ENCODE measurements around the gene IGFL3.
A peak's percentile ranks its signal among the peaks of the same experiment; 100 is the strongest.

The IGFL3 gene

GRCh38 chr19:46076031-46076880, 48.2 kb downstream of the IGFL3 start:
- peak overlapping the region; percentile 65 for H3K4me3 ChIP-seq (ENCODE audit: low read length)
- peaks cover 45% of the 10 kb centered on the region for H3K27me3 ChIP-seq (ENCODE audit: insufficient read depth, low read length)
- no peaks in the 10 kb centered on the region for H3K4me1 ChIP-seq (ENCODE audit: insufficient read depth, low read length)
- no peak overlapping the region for H3K9ac ChIP-seq (ENCODE audit: low read depth, low read length)
- no peaks in the 10 kb centered on the region for H3K36me3 ChIP-seq (ENCODE audit: insufficient read depth, low read length)
- H3K9me3 ChIP-seq (ENCODE audit: insufficient read depth, low read depth, low read length): no peaks in the 10 kb centered on the region
- WGBS: 68% methylated on average over 8 of the region's 9 CpGs
- H3K27ac ChIP-seq (ENCODE audit: low read depth, low read length): no peak overlapping the region

- WGBS: 96% methylated on average over 3 of the region's 3 CpGs
Measured at GRCh38 chr19:46073268-46073922, 51.1 kb downstream of the IGFL3 start.

More at GRCh38 chr19:46073268-46073922, 51.1 kb downstream of the IGFL3 start:
- H3K9ac ChIP-seq (ENCODE audit: low read depth, low read length): no peak overlapping the region
- no peak overlapping the region for H3K27ac ChIP-seq (ENCODE audit: low read depth, low read length)
- no peak overlapping the region for H3K4me3 ChIP-seq (ENCODE audit: low read length)
- no peaks in the 10 kb centered on the region for H3K9me3 ChIP-seq (ENCODE audit: insufficient read depth, low read depth, low read length)
- no peaks in the 10 kb centered on the region for H3K36me3 ChIP-seq (ENCODE audit: insufficient read depth, low read length)
- H3K27me3 ChIP-seq (ENCODE audit: insufficient read depth, low read length): peaks cover 53% of the 10 kb centered on the region
- H3K4me1 ChIP-seq (ENCODE audit: insufficient read depth, low read length): no peaks in the 10 kb centered on the region
